ENCODE data around the gene VPS45.
A peak's percentile ranks its signal among the peaks of the same experiment; 100 is the strongest.
"Not testable (repeated sequence)": the region's sequence is repeated elsewhere in the genome, so short reads cannot be mapped to it uniquely, and the experiment has no call there.

The VPS45 gene

GRCh38 chr1:150138044-150138443 lies 70.5 kb downstream of the VPS45 start:
- DNase-seq (ENCODE audit: low read depth) = no peak
- no peak for TF ChIP-seq CTCF (IDR thresholded peaks at IDR 0.05; ENCODE audit: insufficient read depth, low read depth, low read length, missing control alignments)
- H3K4me3 ChIP-seq (ENCODE audit: low read length) = no peak overlapping the region

GRCh38 chr1:150141452-150141851 lies 73.9 kb downstream of the VPS45 start:
- no peak for DNase-seq (ENCODE audit: low read depth)
- no peak overlapping the region for H3K4me3 ChIP-seq (ENCODE audit: low read length)
- no peak for TF ChIP-seq CTCF (IDR thresholded peaks at IDR 0.05; ENCODE audit: insufficient read depth, low read depth, low read length, missing control alignments)

GRCh38 chr1:150142083-150142482 lies 74.5 kb downstream of the VPS45 start:
- no peak for DNase-seq (ENCODE audit: low read depth)
- no peak overlapping the region for H3K4me3 ChIP-seq (ENCODE audit: low read length)
- TF ChIP-seq CTCF (IDR thresholded peaks at IDR 0.05; ENCODE audit: insufficient read depth, low read depth, low read length, missing control alignments) = no peak

- H3K4me3 ChIP-seq (ENCODE audit: low read length) = no peak overlapping the region
- no peak for TF ChIP-seq CTCF (IDR thresholded peaks at IDR 0.05; ENCODE audit: insufficient read depth, low read depth, low read length, missing control alignments)
- no peak for DNase-seq (ENCODE audit: low read depth)
These were observed 77.0 kb downstream of the VPS45 start for GRCh38 chr1:150144606-150145005.

- DNase-seq (ENCODE audit: low read depth); H3K4me3 ChIP-seq (ENCODE audit: low read length): not testable (repeated sequence)
These were observed 78.4 kb downstream of the VPS45 start for GRCh38 chr1:150146016-150146415.

- no peak for DNase-seq (ENCODE audit: low read depth)
- no peak for TF ChIP-seq CTCF (IDR thresholded peaks at IDR 0.05; ENCODE audit: insufficient read depth, low read depth, low read length, missing control alignments)
These were observed 79.4 kb downstream of the VPS45 start for GRCh38 chr1:150146849-150147542.

GRCh38 chr1:150148837-150149270 lies 81.3 kb downstream of the VPS45 start:
- no peak for TF ChIP-seq CTCF (IDR thresholded peaks at IDR 0.05; ENCODE audit: insufficient read depth, low read depth, low read length, missing control alignments)
- H3K4me3 ChIP-seq (ENCODE audit: low read length) = peak overlapping the region; percentile 39
- DNase-seq (ENCODE audit: low read depth) = no peak

More at GRCh38 chr1:150146849-150147542, 79.4 kb downstream of the VPS45 start:
- H3K4me3 ChIP-seq (ENCODE audit: low read length) = no peak overlapping the region
